ENCODE results near the gene THEMIS2.

DNA sequence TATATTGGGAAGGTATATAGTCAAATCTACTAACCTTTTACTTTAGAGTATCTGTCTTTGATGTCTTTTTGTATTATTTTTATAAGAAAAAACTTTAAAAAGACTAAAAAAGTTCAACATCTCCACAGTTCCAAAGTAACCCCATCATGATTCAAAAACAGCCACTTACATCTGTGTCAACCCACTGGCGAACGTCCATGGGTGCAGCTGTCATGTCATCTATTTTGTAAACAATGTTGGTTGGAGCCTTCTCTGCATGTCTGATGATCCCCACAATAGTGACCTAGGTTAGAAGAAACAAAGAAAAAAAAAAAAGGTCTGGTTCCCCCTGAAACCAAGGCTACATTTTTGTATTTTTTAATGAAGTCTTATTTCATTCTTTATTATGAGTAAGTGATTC, 34.4 kb downstream of the THEMIS2 start:
- TF ChIP-seq, protein P1, sequence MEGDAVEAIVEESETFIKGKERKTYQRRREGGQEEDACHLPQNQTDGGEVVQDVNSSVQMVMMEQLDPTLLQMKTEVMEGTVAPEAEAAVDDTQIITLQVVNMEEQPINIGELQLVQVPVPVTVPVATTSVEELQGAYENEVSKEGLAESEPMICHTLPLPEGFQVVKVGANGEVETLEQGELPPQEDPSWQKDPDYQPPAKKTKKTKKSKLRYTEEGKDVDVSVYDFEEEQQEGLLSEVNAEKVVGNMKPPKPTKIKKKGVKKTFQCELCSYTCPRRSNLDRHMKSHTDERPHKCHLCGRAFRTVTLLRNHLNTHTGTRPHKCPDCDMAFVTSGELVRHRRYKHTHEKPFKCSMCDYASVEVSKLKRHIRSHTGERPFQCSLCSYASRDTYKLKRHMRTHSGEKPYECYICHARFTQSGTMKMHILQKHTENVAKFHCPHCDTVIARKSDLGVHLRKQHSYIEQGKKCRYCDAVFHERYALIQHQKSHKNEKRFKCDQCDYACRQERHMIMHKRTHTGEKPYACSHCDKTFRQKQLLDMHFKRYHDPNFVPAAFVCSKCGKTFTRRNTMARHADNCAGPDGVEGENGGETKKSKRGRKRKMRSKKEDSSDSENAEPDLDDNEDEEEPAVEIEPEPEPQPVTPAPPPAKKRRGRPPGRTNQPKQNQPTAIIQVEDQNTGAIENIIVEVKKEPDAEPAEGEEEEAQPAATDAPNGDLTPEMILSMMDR (IDR thresholded peaks at IDR 0.05; ENCODE audit: insufficient read depth, low read length) = no peak
- TF ChIP-seq POLR2AphosphoS5 (IDR thresholded peaks at IDR 0.05; ENCODE audit: low read depth) (no peak), SPI1 (IDR thresholded peaks at IDR 0.05; ENCODE audit: borderline replicate concordance, low read depth) (no peak)
- TF ChIP-seq, protein P2, sequence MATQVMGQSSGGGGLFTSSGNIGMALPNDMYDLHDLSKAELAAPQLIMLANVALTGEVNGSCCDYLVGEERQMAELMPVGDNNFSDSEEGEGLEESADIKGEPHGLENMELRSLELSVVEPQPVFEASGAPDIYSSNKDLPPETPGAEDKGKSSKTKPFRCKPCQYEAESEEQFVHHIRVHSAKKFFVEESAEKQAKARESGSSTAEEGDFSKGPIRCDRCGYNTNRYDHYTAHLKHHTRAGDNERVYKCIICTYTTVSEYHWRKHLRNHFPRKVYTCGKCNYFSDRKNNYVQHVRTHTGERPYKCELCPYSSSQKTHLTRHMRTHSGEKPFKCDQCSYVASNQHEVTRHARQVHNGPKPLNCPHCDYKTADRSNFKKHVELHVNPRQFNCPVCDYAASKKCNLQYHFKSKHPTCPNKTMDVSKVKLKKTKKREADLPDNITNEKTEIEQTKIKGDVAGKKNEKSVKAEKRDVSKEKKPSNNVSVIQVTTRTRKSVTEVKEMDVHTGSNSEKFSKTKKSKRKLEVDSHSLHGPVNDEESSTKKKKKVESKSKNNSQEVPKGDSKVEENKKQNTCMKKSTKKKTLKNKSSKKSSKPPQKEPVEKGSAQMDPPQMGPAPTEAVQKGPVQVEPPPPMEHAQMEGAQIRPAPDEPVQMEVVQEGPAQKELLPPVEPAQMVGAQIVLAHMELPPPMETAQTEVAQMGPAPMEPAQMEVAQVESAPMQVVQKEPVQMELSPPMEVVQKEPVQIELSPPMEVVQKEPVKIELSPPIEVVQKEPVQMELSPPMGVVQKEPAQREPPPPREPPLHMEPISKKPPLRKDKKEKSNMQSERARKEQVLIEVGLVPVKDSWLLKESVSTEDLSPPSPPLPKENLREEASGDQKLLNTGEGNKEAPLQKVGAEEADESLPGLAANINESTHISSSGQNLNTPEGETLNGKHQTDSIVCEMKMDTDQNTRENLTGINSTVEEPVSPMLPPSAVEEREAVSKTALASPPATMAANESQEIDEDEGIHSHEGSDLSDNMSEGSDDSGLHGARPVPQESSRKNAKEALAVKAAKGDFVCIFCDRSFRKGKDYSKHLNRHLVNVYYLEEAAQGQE (IDR thresholded peaks at IDR 0.05; ENCODE audit: insufficient replicate concordance, low read depth) = no peak

Data from HL-60 (cell line).